ENCODE data around the gene ETS2.

- TF ChIP-seq, protein P1, sequence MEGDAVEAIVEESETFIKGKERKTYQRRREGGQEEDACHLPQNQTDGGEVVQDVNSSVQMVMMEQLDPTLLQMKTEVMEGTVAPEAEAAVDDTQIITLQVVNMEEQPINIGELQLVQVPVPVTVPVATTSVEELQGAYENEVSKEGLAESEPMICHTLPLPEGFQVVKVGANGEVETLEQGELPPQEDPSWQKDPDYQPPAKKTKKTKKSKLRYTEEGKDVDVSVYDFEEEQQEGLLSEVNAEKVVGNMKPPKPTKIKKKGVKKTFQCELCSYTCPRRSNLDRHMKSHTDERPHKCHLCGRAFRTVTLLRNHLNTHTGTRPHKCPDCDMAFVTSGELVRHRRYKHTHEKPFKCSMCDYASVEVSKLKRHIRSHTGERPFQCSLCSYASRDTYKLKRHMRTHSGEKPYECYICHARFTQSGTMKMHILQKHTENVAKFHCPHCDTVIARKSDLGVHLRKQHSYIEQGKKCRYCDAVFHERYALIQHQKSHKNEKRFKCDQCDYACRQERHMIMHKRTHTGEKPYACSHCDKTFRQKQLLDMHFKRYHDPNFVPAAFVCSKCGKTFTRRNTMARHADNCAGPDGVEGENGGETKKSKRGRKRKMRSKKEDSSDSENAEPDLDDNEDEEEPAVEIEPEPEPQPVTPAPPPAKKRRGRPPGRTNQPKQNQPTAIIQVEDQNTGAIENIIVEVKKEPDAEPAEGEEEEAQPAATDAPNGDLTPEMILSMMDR (IDR thresholded peaks at IDR 0.05; ENCODE audit: low read depth, low read length), result no peak
- no peak for TF ChIP-seq POLR2A (IDR thresholded peaks at IDR 0.05; ENCODE audit: extremely low read depth, insufficient read length)
- TF ChIP-seq MYC (IDR thresholded peaks at IDR 0.05; ENCODE audit: low read depth, low read length), result no peak
These were observed 44.2 kb upstream of the ETS2 start for GRCh38 chr21:38761531-38761930.

Data from NB4 (cell line).